Neural cell (in vitro differentiated cells): Measurements from ENCODE around the gene LPCAT3. TPM values are rescaled to one million over a fixed set of nuclear protein-coding genes. Genes with fewer than 3 reads are reported as not detected.

Experiments used
- H2AFZ ChIP-seq: fragments of 200-600, 300-800 bp; sonication (generic), shearing (Covaris generic); 2 replicates; pipeline ENCODE4 v1.6.0; 2014; ENCODE audit warnings: low read depth, mild to moderate bottlenecking, antibody characterized with exemption, low read length, moderate library complexity
- H3F3A ChIP-seq: fragments of 200-600 bp; shearing (Covaris generic); 2 replicates; pipeline ENCODE4 v1.6.1; 2016; ENCODE audit warnings: mild to moderate bottlenecking, moderate library complexity, mixed read lengths, antibody characterized with exemption, low read length; ENCODE audit not compliant: insufficient read depth, poor library complexity, severe bottlenecking
- H3K27ac ChIP-seq: fragments of 200-600, 300-800 bp; sonication (generic), shearing (Covaris generic); 2 replicates; pipeline ENCODE4 v1.5.1; 2014; ENCODE audit warnings: mild to moderate bottlenecking, low read length, moderate library complexity
- H3K27me3 ChIP-seq: fragments of 300-800, 200-600 bp; sonication (generic), shearing (Covaris generic); 2 replicates; pipeline ENCODE4 v1.6.0; 2014; ENCODE audit warnings: mild to moderate bottlenecking, low read depth, low read length, moderate library complexity; ENCODE audit not compliant: insufficient read depth
- H3K36me3 ChIP-seq: fragments of 300-800, 200-600 bp; sonication (generic), shearing (Covaris generic); 2 replicates; pipeline ENCODE4 v1.5.1; 2014; ENCODE audit warnings: mild to moderate bottlenecking, antibody characterized with exemption, low read length, moderate library complexity; ENCODE audit not compliant: insufficient read depth
- H3K4me2 ChIP-seq: fragments of 300-800, 200-600 bp; sonication (generic), shearing (Covaris generic); 2 replicates; pipeline ENCODE4 v1.6.0; 2014; ENCODE audit warnings: mild to moderate bottlenecking, low read length
- H3K4me3 ChIP-seq: fragments of 300-800, 200-600 bp; sonication (generic), shearing (Covaris generic); 2 replicates; pipeline ENCODE4 v1.5.1; 2014; ENCODE audit warnings: mild to moderate bottlenecking, low read length, moderate library complexity
- H3K79me2 ChIP-seq: fragments of 200-600 bp; shearing (Covaris generic); replicated peaks from 2 replicates; pipeline ENCODE4 v1.6.0; 2014; ENCODE audit warnings: mild to moderate bottlenecking, low read length, moderate library complexity; ENCODE audit not compliant: insufficient read depth
- H3K9ac ChIP-seq: fragments of 300-800, 200-600 bp; sonication (generic), shearing (Covaris generic); 2 replicates; pipeline ENCODE4 v1.6.1; 2016; ENCODE audit warnings: mild to moderate bottlenecking, low read length, mixed read lengths
- H3K9me2 ChIP-seq: fragments of 200-600 bp; shearing (Covaris generic); 2 replicates; pipeline ENCODE4 v1.6.1; 2016; ENCODE audit warnings: mild to moderate bottlenecking, low read length, mixed read lengths; ENCODE audit not compliant: insufficient read depth
- H3K9me3 ChIP-seq: fragments of 200-600, 300-800 bp; sonication (generic), shearing (Covaris generic); 2 replicates; pipeline ENCODE4 v1.6.1; 2016; ENCODE audit warnings: mild to moderate bottlenecking, mixed run types, low read length, moderate library complexity, mixed read lengths
- H4K20me1 ChIP-seq: fragments of 200-600 bp; shearing (Covaris generic); 2 replicates; pipeline ENCODE4 v1.6.1; 2016; ENCODE audit warnings: mild to moderate bottlenecking, mixed run types; ENCODE audit not compliant: insufficient read depth
- EP300 ChIP-seq: fragments of 450-650 bp; conservative IDR thresholded peaks from 2 replicates; pipeline ENCODE4 v1.6.1; 2014; ENCODE audit warnings: antibody characterized with exemption, mild to moderate bottlenecking, moderate library complexity; ENCODE audit not compliant: poor library complexity, severe bottlenecking
- MXI1 ChIP-seq: fragments of 450-650 bp; conservative IDR thresholded peaks from 2 replicates; pipeline ENCODE4 v1.6.1; 2014; ENCODE audit warnings: antibody characterized with exemption, mild to moderate bottlenecking; ENCODE audit not compliant: poor library complexity, severe bottlenecking
- POLR2AphosphoS5 ChIP-seq: IDR thresholded peaks from 2 replicates; pipeline ENCODE4 v1.6.1; 2012
- RAD21 ChIP-seq: fragments of 450-650 bp; conservative IDR thresholded peaks from 2 replicates; pipeline ENCODE4 v1.6.1; 2014; ENCODE audit warnings: antibody characterized with exemption, mild to moderate bottlenecking, moderate library complexity
- SMC3 ChIP-seq: fragments of 450-650 bp; conservative IDR thresholded peaks from 2 replicates; pipeline ENCODE4 v1.6.1; 2014; ENCODE audit warnings: antibody characterized with exemption, mild to moderate bottlenecking, moderate library complexity; ENCODE audit not compliant: poor library complexity
- TAF1 ChIP-seq: IDR thresholded peaks from 2 replicates; pipeline ENCODE4 v1.6.1; 2012; ENCODE audit warnings: low read depth
- polyA plus RNA-seq: library from polyadenylated mRNA; depleted of rRNA; stranded (reverse); fragments of >200 nt; gene quantifications from 2 replicates; pipeline ENCODE4 v1.2.3, GENCODE V29; 2014
- TF ChIP-seq, protein P1 (sequence below): fragments of 450-650 bp; IDR thresholded peaks from 2 replicates; pipeline ENCODE4 v1.5.1; 2014; ENCODE audit warnings: antibody characterized with exemption, mild to moderate bottlenecking, moderate library complexity; ENCODE audit not compliant: poor library complexity, severe bottlenecking
- TF ChIP-seq, protein P2 (sequence below): IDR thresholded peaks from 2 replicates; pipeline ENCODE4 v1.6.1; 2012; ENCODE audit warnings: borderline replicate concordance

LPCAT3 gene
- polyA plus RNA-seq, 1 donor from 2014 or later: 14.4 TPM

DNA sequence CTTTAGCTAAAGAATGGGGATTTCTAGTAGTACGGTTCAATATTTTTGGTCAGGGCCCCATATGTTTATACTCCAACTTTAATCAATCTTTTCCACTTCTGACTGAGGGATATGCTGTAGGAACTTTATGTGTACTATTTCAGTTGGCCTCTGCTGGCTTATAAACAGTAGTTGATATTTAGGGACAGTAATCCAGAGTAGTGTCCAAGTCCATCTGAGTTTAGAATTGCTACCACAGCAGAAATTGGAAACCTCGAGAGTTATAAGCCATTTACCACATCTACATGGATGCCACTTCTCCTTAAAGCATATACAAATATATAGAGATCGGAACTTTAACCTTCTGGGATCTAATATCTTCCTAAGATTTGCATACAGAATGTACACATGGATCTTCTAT is 11.6 kb downstream of the LPCAT3 start:
- no peaks in the 10 kb centered on the region for H3K36me3 ChIP-seq
- no peaks in the 10 kb centered on the region for H3F3A ChIP-seq
- H4K20me1 ChIP-seq: no peaks in the 10 kb centered on the region
- no peak overlapping the region for H3K27ac ChIP-seq
- H3K4me2 ChIP-seq: no peak overlapping the region
- no peak overlapping the region for H2AFZ ChIP-seq
- H3K9ac ChIP-seq: no peak overlapping the region
- no peaks in the 10 kb centered on the region for H3K9me3 ChIP-seq
- no peak overlapping the region for H3K4me3 ChIP-seq
- H3K9me2 ChIP-seq: no peaks in the 10 kb centered on the region
- TF ChIP-seq TAF1 (no peak), MXI1 (no peak), POLR2AphosphoS5 (no peak)
- H3K27me3 ChIP-seq: no peaks in the 10 kb centered on the region
- no peaks in the 10 kb centered on the region for H3K79me2 ChIP-seq

DNA sequence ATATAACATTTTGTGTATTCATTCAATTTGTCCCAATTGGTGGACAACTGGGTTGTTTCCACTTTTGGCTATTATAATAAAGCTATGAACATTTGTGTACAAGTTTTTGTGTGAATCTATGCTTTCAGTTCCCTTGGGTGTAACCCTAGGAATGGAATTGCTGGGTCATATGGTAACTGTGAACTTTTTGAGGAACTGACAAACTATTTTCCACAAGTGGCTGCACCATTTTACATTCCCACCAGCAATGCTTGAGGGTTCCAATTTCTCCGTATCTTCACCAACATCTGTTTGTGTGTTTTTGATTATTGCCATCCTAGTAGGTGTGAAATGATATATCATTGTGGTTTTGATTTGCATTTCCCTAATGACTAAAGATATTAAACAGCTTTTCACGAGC is 13.0 kb downstream of the LPCAT3 start:
- H3K9me3 ChIP-seq: no peaks in the 10 kb centered on the region
- H4K20me1 ChIP-seq: no peaks in the 10 kb centered on the region
- no peaks in the 10 kb centered on the region for H3K9me2 ChIP-seq
- H3K27ac ChIP-seq: no peak overlapping the region
- TF ChIP-seq, protein P1, sequence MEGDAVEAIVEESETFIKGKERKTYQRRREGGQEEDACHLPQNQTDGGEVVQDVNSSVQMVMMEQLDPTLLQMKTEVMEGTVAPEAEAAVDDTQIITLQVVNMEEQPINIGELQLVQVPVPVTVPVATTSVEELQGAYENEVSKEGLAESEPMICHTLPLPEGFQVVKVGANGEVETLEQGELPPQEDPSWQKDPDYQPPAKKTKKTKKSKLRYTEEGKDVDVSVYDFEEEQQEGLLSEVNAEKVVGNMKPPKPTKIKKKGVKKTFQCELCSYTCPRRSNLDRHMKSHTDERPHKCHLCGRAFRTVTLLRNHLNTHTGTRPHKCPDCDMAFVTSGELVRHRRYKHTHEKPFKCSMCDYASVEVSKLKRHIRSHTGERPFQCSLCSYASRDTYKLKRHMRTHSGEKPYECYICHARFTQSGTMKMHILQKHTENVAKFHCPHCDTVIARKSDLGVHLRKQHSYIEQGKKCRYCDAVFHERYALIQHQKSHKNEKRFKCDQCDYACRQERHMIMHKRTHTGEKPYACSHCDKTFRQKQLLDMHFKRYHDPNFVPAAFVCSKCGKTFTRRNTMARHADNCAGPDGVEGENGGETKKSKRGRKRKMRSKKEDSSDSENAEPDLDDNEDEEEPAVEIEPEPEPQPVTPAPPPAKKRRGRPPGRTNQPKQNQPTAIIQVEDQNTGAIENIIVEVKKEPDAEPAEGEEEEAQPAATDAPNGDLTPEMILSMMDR: no peak
- TF ChIP-seq SMC3 (no peak), RAD21 (no peak), MXI1 (no peak)
- TF ChIP-seq, protein P2, sequence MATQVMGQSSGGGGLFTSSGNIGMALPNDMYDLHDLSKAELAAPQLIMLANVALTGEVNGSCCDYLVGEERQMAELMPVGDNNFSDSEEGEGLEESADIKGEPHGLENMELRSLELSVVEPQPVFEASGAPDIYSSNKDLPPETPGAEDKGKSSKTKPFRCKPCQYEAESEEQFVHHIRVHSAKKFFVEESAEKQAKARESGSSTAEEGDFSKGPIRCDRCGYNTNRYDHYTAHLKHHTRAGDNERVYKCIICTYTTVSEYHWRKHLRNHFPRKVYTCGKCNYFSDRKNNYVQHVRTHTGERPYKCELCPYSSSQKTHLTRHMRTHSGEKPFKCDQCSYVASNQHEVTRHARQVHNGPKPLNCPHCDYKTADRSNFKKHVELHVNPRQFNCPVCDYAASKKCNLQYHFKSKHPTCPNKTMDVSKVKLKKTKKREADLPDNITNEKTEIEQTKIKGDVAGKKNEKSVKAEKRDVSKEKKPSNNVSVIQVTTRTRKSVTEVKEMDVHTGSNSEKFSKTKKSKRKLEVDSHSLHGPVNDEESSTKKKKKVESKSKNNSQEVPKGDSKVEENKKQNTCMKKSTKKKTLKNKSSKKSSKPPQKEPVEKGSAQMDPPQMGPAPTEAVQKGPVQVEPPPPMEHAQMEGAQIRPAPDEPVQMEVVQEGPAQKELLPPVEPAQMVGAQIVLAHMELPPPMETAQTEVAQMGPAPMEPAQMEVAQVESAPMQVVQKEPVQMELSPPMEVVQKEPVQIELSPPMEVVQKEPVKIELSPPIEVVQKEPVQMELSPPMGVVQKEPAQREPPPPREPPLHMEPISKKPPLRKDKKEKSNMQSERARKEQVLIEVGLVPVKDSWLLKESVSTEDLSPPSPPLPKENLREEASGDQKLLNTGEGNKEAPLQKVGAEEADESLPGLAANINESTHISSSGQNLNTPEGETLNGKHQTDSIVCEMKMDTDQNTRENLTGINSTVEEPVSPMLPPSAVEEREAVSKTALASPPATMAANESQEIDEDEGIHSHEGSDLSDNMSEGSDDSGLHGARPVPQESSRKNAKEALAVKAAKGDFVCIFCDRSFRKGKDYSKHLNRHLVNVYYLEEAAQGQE: no peak
- H3K4me2 ChIP-seq: no peak overlapping the region
- no peaks in the 10 kb centered on the region for H3K27me3 ChIP-seq
- H2AFZ ChIP-seq: no peak overlapping the region
- H3K36me3 ChIP-seq: no peaks in the 10 kb centered on the region
- H3F3A ChIP-seq: no peaks in the 10 kb centered on the region
- no peak overlapping the region for H3K4me3 ChIP-seq
- H3K9ac ChIP-seq: no peak overlapping the region
- H3K79me2 ChIP-seq: no peaks in the 10 kb centered on the region

DNA sequence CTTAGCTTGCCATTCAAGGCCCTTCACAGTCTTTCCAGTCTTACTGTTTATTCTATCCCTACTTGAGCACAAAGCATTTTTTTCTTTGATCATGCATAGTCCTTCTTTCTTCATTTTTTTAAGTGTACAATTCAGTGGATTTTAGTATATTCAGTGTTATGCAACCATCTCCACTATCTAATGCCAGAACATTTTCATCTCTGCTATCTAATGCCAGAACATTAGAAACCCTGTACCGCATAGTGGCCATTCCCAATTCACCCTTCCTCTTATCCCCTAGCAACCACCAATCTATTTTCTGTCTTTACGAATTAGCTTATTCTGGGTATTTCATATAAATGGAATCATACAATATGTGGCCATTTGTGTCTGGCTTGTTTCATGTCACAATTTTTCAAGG is 13.4 kb downstream of the LPCAT3 start:
- no peaks in the 10 kb centered on the region for H3K79me2 ChIP-seq
- no peaks in the 10 kb centered on the region for H3K9me2 ChIP-seq
- H3K27me3 ChIP-seq: no peaks in the 10 kb centered on the region
- H3K4me3 ChIP-seq: no peak overlapping the region
- H3K9ac ChIP-seq: no peak overlapping the region
- no peak overlapping the region for H3K27ac ChIP-seq
- H3K4me2 ChIP-seq: no peak overlapping the region
- no peak for TF ChIP-seq MXI1
- TF ChIP-seq TAF1: no peak
- TF ChIP-seq, protein P2: no peak
- TF ChIP-seq EP300: no peak
- no peak for TF ChIP-seq POLR2AphosphoS5
- H3K9me3 ChIP-seq: no peaks in the 10 kb centered on the region
- no peaks in the 10 kb centered on the region for H4K20me1 ChIP-seq
- H2AFZ ChIP-seq: no peak overlapping the region
- no peaks in the 10 kb centered on the region for H3K36me3 ChIP-seq
- no peaks in the 10 kb centered on the region for H3F3A ChIP-seq
